ENCODE measurements around the gene ABHD2.
A peak's percentile ranks its signal among the peaks of the same experiment; 100 is the strongest.
"Not testable (repeated sequence)": the region's sequence is repeated elsewhere in the genome, so short reads cannot be mapped to it uniquely, and the experiment has no call there.

The ABHD2 gene

GRCh38 chr15:89243046-89243690 is 154.9 kb downstream of the ABHD2 start:
- DNase-seq = no peak

GRCh38 chr15:89243691-89244573 is 155.7 kb downstream of the ABHD2 start, which contains the start of gene FANCI:
Gene FANCI (plus strand): TSS chr15:89243979. CDS start chr15:89247648, 3,669 bp downstream.
- peak; percentile 99 for DNase-seq

GRCh38 chr15:89244574-89244903 is 156.3 kb downstream of the ABHD2 start:
- DNase-seq = no peak

GRCh38 chr15:89247446-89247845 is 159.2 kb downstream of the ABHD2 start:
- no peak for DNase-seq

- no peak for DNase-seq
Measured at GRCh38 chr15:89248584-89248983, 160.3 kb downstream of the ABHD2 start.

- DNase-seq = not testable (repeated sequence)
Measured at GRCh38 chr15:89250142-89250541, 161.9 kb downstream of the ABHD2 start.

All from activated effector memory CD4-positive, alpha-beta T cell treated with anti-CD3 and anti-CD28 coated beads, Interleukin-2, amount 50 U/mL, for 16 hours (primary cell).